Endothelial cell of umbilical vein (primary cell): Measurements from ENCODE around the gene LRP10. TPM values are rescaled to one million over a fixed set of nuclear protein-coding genes. Genes with fewer than 3 reads are reported as not detected.

Experiments used
- BruUV-seq: library from RNA; stranded (reverse); fragments of 400-500 nt; replicated peaks from 2 replicates; lab custom pipeline; 2021; lab: Mats Ljungman, UMichigan
- CTCF ChIA-PET: fragments of 300-600, 350-600 bp; sonication (Branson Sonifier 250); formaldehyde crosslinking; loops from one replicate; lab custom pipeline; 2021; ENCODE audit warnings: antibody characterized with exemption, inconsistent platforms; lab: Charles Lee
- POLR2A ChIA-PET: fragments of 300-600, 350-600 bp; sonication (Branson Sonifier 250); formaldehyde crosslinking; loops from one replicate; lab custom pipeline; 2021; ENCODE audit warnings: antibody characterized with exemption, inconsistent platforms; lab: Charles Lee
- DNase-seq: peaks from one replicate; pipeline ENCODE4 v3.0.0-alpha.2; 2011; ENCODE audit warnings: low read depth, low spot score
- FAIRE-seq: peaks from 2 replicates; lab custom pipeline; 2011; peaks lifted over from hg19 to GRCh38; lab: Jason Lieb, UNC
- H2AFZ ChIP-seq: 2 replicates; pipeline ENCODE4 v1.6.0; 2012; ENCODE audit warnings: low read depth, low read length, control low read depth, inconsistent platforms
- H3K27ac ChIP-seq: 2 replicates; pipeline ENCODE4 v1.5.1; 2011; ENCODE audit warnings: low read depth, mild to moderate bottlenecking, control low read depth, low read length, moderate library complexity; ENCODE audit not compliant: insufficient read depth
- H3K27me3 ChIP-seq, 2 experiments: 2 replicates each; pipeline versions ENCODE4 v1.6.0 to v1.6.1; 2011; ENCODE audit warnings: low read length in 2 of 2, mixed read lengths in 1 of 2; ENCODE audit not compliant: control insufficient read depth in 2 of 2, insufficient read depth in 2 of 2
- H3K36me3 ChIP-seq, 2 experiments: 2 replicates in 1 of 2; 3 replicates in 1 of 2; pipeline ENCODE4 v1.5.1; 2011; ENCODE audit warnings: low read length in 2 of 2, mild to moderate bottlenecking in 1 of 2, moderate library complexity in 1 of 2; ENCODE audit not compliant: control insufficient read depth in 2 of 2, insufficient read depth in 2 of 2; ENCODE audit errors: extremely low read depth in 1 of 2
- H3K4me1 ChIP-seq: 3 replicates; pipeline ENCODE4 v1.5.1; 2011; ENCODE audit warnings: mild to moderate bottlenecking, low read length; ENCODE audit not compliant: control insufficient read depth, insufficient read depth; ENCODE audit errors: extremely low read depth
- H3K4me2 ChIP-seq: 2 replicates; pipeline ENCODE4 v1.6.1; 2011; ENCODE audit warnings: low read length, control low read depth, mixed read lengths; ENCODE audit not compliant: insufficient read depth
- H3K4me3 ChIP-seq, 3 experiments: fragments of 200-600 bp in 1 of 3; sonication (generic), shearing (Covaris generic) in 1 of 3; replicated peaks in 1 of 3; 2 replicates each; pipeline ENCODE4 v1.5.1; 2011 to 2016; ENCODE audit warnings: control low read depth in 3 of 3, low read length in 3 of 3, mild to moderate bottlenecking in 2 of 3, inconsistent platforms in 1 of 3, low read depth in 1 of 3, moderate library complexity in 1 of 3; ENCODE audit not compliant: insufficient read depth in 1 of 3
- H3K79me2 ChIP-seq: 2 replicates; pipeline ENCODE4 v1.6.0; 2012; ENCODE audit warnings: low read length, inconsistent platforms; ENCODE audit not compliant: control insufficient read depth, insufficient read depth
- H3K9ac ChIP-seq: replicated peaks from 2 replicates; pipeline ENCODE3; 2011; ENCODE audit warnings: low read length, control low read depth; ENCODE audit not compliant: insufficient read depth; ENCODE audit errors: extremely low read depth
- H3K9me1 ChIP-seq: replicated peaks from 3 replicates; pipeline ENCODE4 v1.6.0; 2011; ENCODE audit warnings: mild to moderate bottlenecking, low read length; ENCODE audit not compliant: control insufficient read depth, insufficient read depth; ENCODE audit errors: extremely low read depth
- H3K9me3 ChIP-seq: replicated peaks from 2 replicates; pipeline ENCODE4 v1.5.1; 2012; ENCODE audit warnings: low read length, inconsistent platforms; ENCODE audit not compliant: control insufficient read depth, insufficient read depth
- H4K20me1 ChIP-seq: replicated peaks from 2 replicates; pipeline ENCODE3; 2011; ENCODE audit warnings: mild to moderate bottlenecking, low read length; ENCODE audit not compliant: control insufficient read depth, insufficient read depth; ENCODE audit errors: extremely low read depth
- CTCF ChIP-seq, 2 donors: IDR thresholded peaks; 1 replicate in 1 of 2; 2 replicates in 1 of 2; pipeline ENCODE4 v1.5.1; 2011; ENCODE audit warnings: low read length in 2 of 2, mild to moderate bottlenecking in 2 of 2, moderate library complexity in 2 of 2, control low read depth in 1 of 2, inconsistent platforms in 1 of 2, low read depth in 1 of 2; ENCODE audit not compliant: insufficient read depth in 1 of 2; ENCODE audit errors: extremely low read depth in 1 of 2
- EZH2 ChIP-seq: IDR thresholded peaks from 2 replicates; pipeline ENCODE4 v1.6.1; 2012; ENCODE audit warnings: borderline replicate concordance, low read depth, mild to moderate bottlenecking, moderate library complexity, low read length, inconsistent platforms; ENCODE audit not compliant: severe bottlenecking
- GATA2 ChIP-seq: IDR thresholded peaks from 2 replicates; pipeline ENCODE4 v1.7.0; 2011; ENCODE audit warnings: low read depth, mild to moderate bottlenecking, moderate library complexity, mixed read lengths, low read length; ENCODE audit not compliant: insufficient read length, insufficient read depth
- MAX ChIP-seq: IDR thresholded peaks from 2 replicates; pipeline ENCODE4 v1.6.1; 2011; ENCODE audit not compliant: insufficient read depth, insufficient read length
- POLR2A ChIP-seq: IDR thresholded peaks from 2 replicates; pipeline ENCODE4 v1.6.1; 2012; ENCODE audit warnings: low read depth, mild to moderate bottlenecking, control low read depth, low read length
- POLR2AphosphoS5 ChIP-seq: IDR thresholded peaks from 2 replicates; pipeline ENCODE4 v1.6.1; 2012; ENCODE audit warnings: low read depth, mild to moderate bottlenecking, control low read depth, low read length, moderate library complexity; ENCODE audit not compliant: insufficient read depth
- dilution Hi-C: fragments of 300-500 bp; cut with MboI; formaldehyde crosslinking; loops from one replicate; pipeline ENCODE4 v1.15.0; 2019; ENCODE audit warnings: low sequenced_read_pairs; ENCODE audit not compliant: extremely low pct_ligation_motif_present
- intact Hi-C: fragments of 100-400 bp; cut with micrococcal nuclease; formaldehyde crosslinking; loops from one replicate; pipeline ENCODE4 v1.10.0; 2022
- polyA plus RNA-seq, 4 experiments: library from polyadenylated mRNA; depleted of rRNA in 3 of 4; stranded (reverse) in 3 of 4; unstranded in 1 of 4; fragments of >200 nt; gene quantifications; 2 replicates each; pipeline versions ENCODE4 v1.2.1 to v1.2.3, GENCODE V29; 2011 to 2012; ENCODE audit warnings: missing spikeins in 1 of 4
- total RNA-seq: library from RNA; stranded (reverse); gene quantifications from 2 replicates; pipeline ENCODE4 v1.2.3, GENCODE V29; 2021

LRP10 gene
- total and polyA plus RNA-seq, 2 donors (not counting 3 experiments of a cell fraction or from before 2014, with no cell fraction given): 123 to 157 TPM

- Histone ChIP-seq H3K36me3 (peaks cover 6 to 29% of the 10 kb centered on the region in 2 experiments), H3K9ac (no peak overlapping the region), H3K79me2 (peaks cover 15% of the 10 kb centered on the region), H3K4me1 (peaks cover 17% of the 10 kb centered on the region), H3K9me1 (no peaks in the 10 kb centered on the region), H2AFZ (no peak overlapping the region), H3K9me3 (no peaks in the 10 kb centered on the region), H3K4me3 (no peak overlapping the region), H3K4me2 (no peak overlapping the region), H3K27me3 (no peaks in the 10 kb centered on the region), H3K27ac (no peak overlapping the region), H4K20me1 (no peaks in the 10 kb centered on the region)
- dilution Hi-C loops (no loop called here), intact Hi-C loops (no loop called here)
- BruUV-seq: no TSS peak
- TF ChIP-seq POLR2AphosphoS5: no peak
- TF ChIP-seq GATA2: no peak
- no peak for TF ChIP-seq CTCF (IDR thresholded peaks at IDR 0.05; ENCODE audit: extremely low read depth in 1 of 2, insufficient read depth in 1 of 2, low read depth in 1 of 2, low read length in 2 of 2)
- TF ChIP-seq EZH2: no peak
- no peak for TF ChIP-seq MAX
- no peak for FAIRE-seq
- POLR2A ChIA-PET: no interaction called here
- CTCF ChIA-PET: no interaction called here
- DNase-seq: no peak
Measured at GRCh38 chr14:22923746-22924145, 52.2 kb downstream of the LRP10 start.

GRCh38 chr14:22925513-22925912 is 54.0 kb downstream of the LRP10 start:
- H3K9me1 ChIP-seq: no peaks in the 10 kb centered on the region
- no TSS peak for BruUV-seq
- no peak overlapping the region for H3K27ac ChIP-seq
- no peak overlapping the region for H3K4me3 ChIP-seq
- no peaks in the 10 kb centered on the region for H3K27me3 ChIP-seq
- TF ChIP-seq POLR2A (no peak), EZH2 (no peak)
- ChIA-PET CTCF (no interaction called here), POLR2A (no interaction called here)
- H4K20me1 ChIP-seq: no peaks in the 10 kb centered on the region
- H3K36me3 ChIP-seq: peaks cover 6 to 29% of the 10 kb centered on the region in 2 experiments
- no peaks in the 10 kb centered on the region for H3K9me3 ChIP-seq
- H3K9ac ChIP-seq: no peak overlapping the region
- intact Hi-C loops (loop anchor here (5.0 kb wide), 1 partner anchor 132 kb away; the partner anchor contains the start of gene CDH24), dilution Hi-C loops (no loop called here)
- no peak for FAIRE-seq
- no peak overlapping the region for H3K4me2 ChIP-seq
- DNase-seq: no peak
- H2AFZ ChIP-seq: no peak overlapping the region
- peaks cover 16% of the 10 kb centered on the region for H3K79me2 ChIP-seq
- peaks cover 19% of the 10 kb centered on the region for H3K4me1 ChIP-seq
